A172 (cell line): Measurements from ENCODE around the gene LDAH. TPM values are rescaled to one million over a fixed set of nuclear protein-coding genes. Genes with fewer than 3 reads are reported as not detected.

ENCODE experiments used
- DNase-seq: peaks from one replicate; pipeline ENCODE4 v3.0.0-alpha.2; 2015; ENCODE audit warnings: low spot score
- total RNA-seq: library from RNA; depleted of rRNA; stranded (reverse); fragments of >200 nt; shearing (Covaris generic); gene quantifications from 2 replicates; pipeline ENCODE4 v1.2.3, GENCODE V29; 2014; rRNA removed

Gene LDAH
- total RNA-seq, 1 experiment from 2014 or later: 25.0 TPM

GRCh38 chr2:20638646-20639430 lies 184.1 kb downstream of the LDAH start:
- DNase-seq: no peak

- no peak for DNase-seq
Measured at GRCh38 chr2:20638014-20638413, 184.9 kb downstream of the LDAH start.

- DNase-seq: no peak
Measured at GRCh38 chr2:20637147-20637546, 185.8 kb downstream of the LDAH start.

GRCh38 chr2:20635675-20636584 lies 187.0 kb downstream of the LDAH start:
- peak; percentile 60 for DNase-seq

GRCh38 chr2:20635113-20635510 lies 187.8 kb downstream of the LDAH start:
- DNase-seq: no peak

- DNase-seq: peak; percentile 48
Measured at GRCh38 chr2:20634507-20635112, 188.3 kb downstream of the LDAH start.

Other genes starting within 250 kb of the LDAH start
- 32.3 and 43.9 TPM in 2 replicates for gene HS1BP3, start 172.0 kb downstream of the LDAH start, total RNA-seq
- gene GDF7, start 156.0 kb downstream of the LDAH start, total RNA-seq: 0.10 and 0.24 TPM in 2 replicates
- gene APOB, start 221.0 kb upstream of the LDAH start, total RNA-seq: not detected in 2 replicates